ENCODE measurements around the gene AP2A2. TPM values are rescaled to one million over a fixed set of nuclear protein-coding genes. Genes with fewer than 3 reads are reported as not detected.

Gene AP2A2
- total RNA-seq, 1 experiment from 2014 or later, result 70.6 TPM

GRCh38 chr11:887589-887988 lies 38.1 kb upstream of the AP2A2 start:
- DNase-seq (ENCODE audit: unreplicated experiment), result no peak
- no peak for TF ChIP-seq CTCF (IDR thresholded peaks at IDR 0.05; ENCODE audit: unreplicated experiment)
- ChIA-PET POLR2A (no interaction called here), CTCF (no interaction called here)
- Mint-ChIP-seq H3K27ac (ENCODE audit: low read depth, unreplicated experiment) (no peak overlapping the region), H3K4me1 (ENCODE audit: insufficient read depth, unreplicated experiment) (no peaks in the 10 kb centered on the region), H3K4me3 (ENCODE audit: unreplicated experiment) (no peak overlapping the region), H3K27me3 (ENCODE audit: insufficient read depth, unreplicated experiment) (no peaks in the 10 kb centered on the region), H3K9me3 (ENCODE audit: unreplicated experiment) (no peaks in the 10 kb centered on the region), H3K36me3 (ENCODE audit: insufficient read depth, unreplicated experiment) (peaks cover 14% of the 10 kb centered on the region)
- intact Hi-C loops (cut with micrococcal nuclease), result no loop called here
- BruUV-seq (replicated peaks), result no TSS peak

GRCh38 chr11:888310-889212 lies 37.1 kb upstream of the AP2A2 start:
- no peak overlapping the region for H3K27ac Mint-ChIP-seq (ENCODE audit: low read depth, unreplicated experiment)
- BruUV-seq (replicated peaks), result no TSS peak
- H3K9me3 Mint-ChIP-seq (ENCODE audit: unreplicated experiment), result no peaks in the 10 kb centered on the region
- ChIA-PET CTCF (interaction anchor here (1.0 kb wide), 1 partner anchor 14 kb away, joined by 4 read pairs; no protein-coding TSS in a partner anchor), POLR2A (no interaction called here)
- no peak for DNase-seq (ENCODE audit: unreplicated experiment)
- H3K4me1 Mint-ChIP-seq (ENCODE audit: insufficient read depth, unreplicated experiment), result no peaks in the 10 kb centered on the region
- H3K4me3 Mint-ChIP-seq (ENCODE audit: unreplicated experiment), result no peak overlapping the region
- TF ChIP-seq CTCF (IDR thresholded peaks at IDR 0.05; ENCODE audit: unreplicated experiment), result no peak
- no peaks in the 10 kb centered on the region for H3K27me3 Mint-ChIP-seq (ENCODE audit: insufficient read depth, unreplicated experiment)
- intact Hi-C loops (cut with micrococcal nuclease), result no loop called here
- peaks cover 19% of the 10 kb centered on the region for H3K36me3 Mint-ChIP-seq (ENCODE audit: insufficient read depth, unreplicated experiment)

GRCh38 chr11:889257-889656 lies 36.4 kb upstream of the AP2A2 start:
- intact Hi-C loops (cut with micrococcal nuclease), result no loop called here
- POLR2A ChIA-PET, result no interaction called here
- Mint-ChIP-seq H3K9me3 (ENCODE audit: unreplicated experiment) (no peaks in the 10 kb centered on the region), H3K27me3 (ENCODE audit: insufficient read depth, unreplicated experiment) (no peaks in the 10 kb centered on the region), H3K4me1 (ENCODE audit: insufficient read depth, unreplicated experiment) (no peaks in the 10 kb centered on the region), H3K27ac (ENCODE audit: low read depth, unreplicated experiment) (no peak overlapping the region), H3K36me3 (ENCODE audit: insufficient read depth, unreplicated experiment) (peaks cover 19% of the 10 kb centered on the region), H3K4me3 (ENCODE audit: unreplicated experiment) (no peak overlapping the region)
- TF ChIP-seq CTCF (IDR thresholded peaks at IDR 0.05; ENCODE audit: unreplicated experiment), result no peak
- CTCF ChIA-PET, result no interaction called here
- no peak for DNase-seq (ENCODE audit: unreplicated experiment)
- BruUV-seq (replicated peaks), result no TSS peak

GRCh38 chr11:889687-890475 lies 35.8 kb upstream of the AP2A2 start:
- no TSS peak for BruUV-seq (replicated peaks)
- H3K27ac Mint-ChIP-seq (ENCODE audit: low read depth, unreplicated experiment), result no peak overlapping the region
- POLR2A ChIA-PET, result no interaction called here
- no peak overlapping the region for H3K4me3 Mint-ChIP-seq (ENCODE audit: unreplicated experiment)
- CTCF ChIA-PET, result no interaction called here
- H3K36me3 Mint-ChIP-seq (ENCODE audit: insufficient read depth, unreplicated experiment), result peaks cover 19% of the 10 kb centered on the region
- H3K27me3 Mint-ChIP-seq (ENCODE audit: insufficient read depth, unreplicated experiment), result no peaks in the 10 kb centered on the region
- no peaks in the 10 kb centered on the region for H3K9me3 Mint-ChIP-seq (ENCODE audit: unreplicated experiment)
- intact Hi-C loops (cut with micrococcal nuclease), result no loop called here
- DNase-seq (ENCODE audit: unreplicated experiment), result no peak
- no peak for TF ChIP-seq CTCF (IDR thresholded peaks at IDR 0.05; ENCODE audit: unreplicated experiment)
- H3K4me1 Mint-ChIP-seq (ENCODE audit: insufficient read depth, unreplicated experiment), result no peaks in the 10 kb centered on the region
